WTC11 (cell line): ENCODE data around the gene SLC38A3. TPM values are rescaled to one million over a fixed set of nuclear protein-coding genes. Genes with fewer than 3 reads are reported as not detected.

Experiments
- ATAC-seq: fragments of 200-7000 bp; cut with Tn5 transposase; 2 replicates; pipeline ENCODE4 v1.10.0; 2021; ENCODE audit warnings: mild to moderate bottlenecking, moderate library complexity
- CTCF ChIA-PET: fragments of 300-600 bp; sonication (Branson Sonifier 250); formaldehyde crosslinking; loops from one replicate; lab custom pipeline; 2021; ENCODE audit warnings: antibody characterized with exemption; lab: Charles Lee
- POLR2A ChIA-PET: fragments of 350-600 bp; sonication (Branson Sonifier 250); formaldehyde crosslinking; loops from one replicate; lab custom pipeline; 2021; ENCODE audit warnings: antibody characterized with exemption; lab: Charles Lee
- DNase-seq: peaks from one replicate; pipeline ENCODE4 v3.0.0; 2021; ENCODE audit warnings: low spot score
- H3K27ac Mint-ChIP-seq: 2 replicates; pipeline ENCODE4 v1.8.0; 2021; ENCODE audit warnings: mixed read lengths
- H3K27me3 Mint-ChIP-seq: 2 replicates; pipeline ENCODE4 v1.8.0; 2021; ENCODE audit warnings: low read depth, mild to moderate bottlenecking, moderate library complexity, mixed read lengths
- H3K36me3 Mint-ChIP-seq: 2 replicates; pipeline ENCODE4 v1.8.0; 2021; ENCODE audit warnings: mixed read lengths
- H3K4me1 Mint-ChIP-seq: 2 replicates; pipeline ENCODE4 v1.8.0; 2022; ENCODE audit warnings: mixed read lengths
- H3K4me3 Mint-ChIP-seq: 2 replicates; pipeline ENCODE4 v1.8.0; 2021; ENCODE audit warnings: mild to moderate bottlenecking, moderate library complexity, mixed read lengths
- H3K9me3 Mint-ChIP-seq: 2 replicates; pipeline ENCODE4 v1.8.0; 2021; ENCODE audit warnings: mixed read lengths
- AFF4 ChIP-seq: sonication (generic); formaldehyde crosslinking; IDR thresholded peaks from 2 replicates; pipeline ENCODE4 v1.8.1; 2023; ENCODE audit warnings: mild to moderate bottlenecking, missing genetic modification reagents, borderline replicate concordance
- CREB1 ChIP-seq: sonication (generic); formaldehyde crosslinking; IDR thresholded peaks from 2 replicates; pipeline ENCODE4 v1.8.0; 2023; ENCODE audit warnings: mild to moderate bottlenecking, missing genetic modification reagents
- EMX1 ChIP-seq: fragments of 250-450 bp; sonication (Bioruptor Pico); IDR thresholded peaks from 2 replicates; pipeline ENCODE4 v1.8.0; 2021; ENCODE audit warnings: mild to moderate bottlenecking
- ETV6 ChIP-seq: sonication (generic); formaldehyde crosslinking; IDR thresholded peaks from 2 replicates; pipeline ENCODE4 v1.8.1; 2022; ENCODE audit warnings: mild to moderate bottlenecking, missing genetic modification reagents
- FOXP1 ChIP-seq: sonication (generic); formaldehyde crosslinking; IDR thresholded peaks from 2 replicates; pipeline ENCODE4 v1.8.0; 2022; ENCODE audit warnings: missing genetic modification reagents, mild to moderate bottlenecking, moderate library complexity, borderline replicate concordance
- HMGA2 ChIP-seq: fragments of 250-450 bp; sonication (Bioruptor Pico); IDR thresholded peaks from 2 replicates; pipeline ENCODE4 v1.4.0; 2021; ENCODE audit warnings: mild to moderate bottlenecking, moderate library complexity
- JAZF1 ChIP-seq: fragments of 250-450 bp; sonication (Bioruptor Pico); IDR thresholded peaks from 2 replicates; pipeline ENCODE4 v1.9.0; 2021; ENCODE audit warnings: moderate library complexity, mild to moderate bottlenecking, inconsistent platforms
- KAT7 ChIP-seq: sonication (generic); formaldehyde crosslinking; IDR thresholded peaks from 2 replicates; pipeline ENCODE4 v1.8.1; 2023; ENCODE audit warnings: missing genetic modification reagents, mild to moderate bottlenecking, borderline replicate concordance
- MAX ChIP-seq: sonication (generic); formaldehyde crosslinking; IDR thresholded peaks from 2 replicates; pipeline ENCODE4 v1.8.0; 2022; ENCODE audit warnings: mild to moderate bottlenecking, missing genetic modification reagents
- NR2C2 ChIP-seq: sonication (generic); formaldehyde crosslinking; IDR thresholded peaks from 2 replicates; pipeline ENCODE4 v1.8.0; 2022; ENCODE audit warnings: mild to moderate bottlenecking, missing genetic modification reagents
- TP53 ChIP-seq: sonication (generic); formaldehyde crosslinking; IDR thresholded peaks from 2 replicates; pipeline ENCODE4 v1.8.1; 2023; ENCODE audit warnings: mild to moderate bottlenecking, missing genetic modification reagents
- ZNF396 ChIP-seq: fragments of 250-450 bp; sonication (Bioruptor Pico); IDR thresholded peaks from 2 replicates; pipeline ENCODE4 v1.8.0; 2021; ENCODE audit warnings: mild to moderate bottlenecking, moderate library complexity, borderline replicate concordance
- ZNF416 ChIP-seq: fragments of 250-450 bp; sonication (Bioruptor Pico); IDR thresholded peaks from 2 replicates; pipeline ENCODE4 v1.9.0; 2021; ENCODE audit warnings: mild to moderate bottlenecking, inconsistent platforms
- ZNF423 ChIP-seq: fragments of 250-450 bp; sonication (Bioruptor Pico); IDR thresholded peaks from 2 replicates; pipeline ENCODE4 v2.1.2; 2022; ENCODE audit warnings: mild to moderate bottlenecking, moderate library complexity
- total RNA-seq: library from RNA; stranded (reverse); gene quantifications from 3 replicates; pipeline ENCODE4 v1.2.3, GENCODE V29; 2021
- TF ChIP-seq, protein P1 (sequence below): sonication (generic); formaldehyde crosslinking; IDR thresholded peaks from 2 replicates; pipeline ENCODE4 v1.8.1; 2022; ENCODE audit warnings: low read depth, mild to moderate bottlenecking, moderate library complexity, missing genetic modification reagents, borderline replicate concordance
- TF ChIP-seq, protein P2 (sequence below): fragments of 250-450 bp; sonication (Bioruptor Pico); IDR thresholded peaks from 2 replicates; pipeline ENCODE4 v1.8.0; 2021; ENCODE audit warnings: mild to moderate bottlenecking
- TF ChIP-seq, protein P3 (sequence below): sonication (generic); formaldehyde crosslinking; IDR thresholded peaks from 2 replicates; pipeline ENCODE4 v1.8.1; 2023; ENCODE audit warnings: mild to moderate bottlenecking, moderate library complexity, missing genetic modification reagents
- TF ChIP-seq, protein P4 (sequence below): sonication (generic); formaldehyde crosslinking; IDR thresholded peaks from 2 replicates; pipeline ENCODE4 v1.8.0; 2022; ENCODE audit warnings: missing genetic modification reagents

SLC38A3 gene
- total RNA-seq, 1 experiment from 2014 or later: 0.90 TPM

GRCh38 chr3:50268276-50268675 lies 63.2 kb downstream of the SLC38A3 start:
- no peaks in the 10 kb centered on the region for H3K9me3 Mint-ChIP-seq
- H3K4me3 Mint-ChIP-seq: no peak overlapping the region
- no peak for ATAC-seq
- ChIA-PET CTCF (interaction anchor here (0.5 to 12.5 kb wide), 10 partner anchors 12 to 103 kb away, joined by 3 to 145 read pairs (median 4); partner anchors contain the start of genes GNAT1 and HYAL2), POLR2A (interaction anchor here (1.3 kb wide), 1 partner anchor 22 kb away, joined by 4 read pairs; no protein-coding TSS in a partner anchor)
- DNase-seq: no peak
- peaks cover 5% of the 10 kb centered on the region for H3K27me3 Mint-ChIP-seq
- no peak for TF ChIP-seq EMX1 (CRISPR knock-in tag)
- TF ChIP-seq ETV6 (CRISPR knock-in tag): no peak
- TF ChIP-seq, protein P1, sequence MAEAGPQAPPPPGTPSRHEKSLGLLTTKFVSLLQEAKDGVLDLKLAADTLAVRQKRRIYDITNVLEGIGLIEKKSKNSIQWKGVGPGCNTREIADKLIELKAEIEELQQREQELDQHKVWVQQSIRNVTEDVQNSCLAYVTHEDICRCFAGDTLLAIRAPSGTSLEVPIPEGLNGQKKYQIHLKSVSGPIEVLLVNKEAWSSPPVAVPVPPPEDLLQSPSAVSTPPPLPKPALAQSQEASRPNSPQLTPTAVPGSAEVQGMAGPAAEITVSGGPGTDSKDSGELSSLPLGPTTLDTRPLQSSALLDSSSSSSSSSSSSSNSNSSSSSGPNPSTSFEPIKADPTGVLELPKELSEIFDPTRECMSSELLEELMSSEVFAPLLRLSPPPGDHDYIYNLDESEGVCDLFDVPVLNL (CRISPR knock-in tag): no peak
- no peak for TF ChIP-seq JAZF1
- no peak for TF ChIP-seq ZNF416 (CRISPR knock-in tag)
- TF ChIP-seq, protein P2, sequence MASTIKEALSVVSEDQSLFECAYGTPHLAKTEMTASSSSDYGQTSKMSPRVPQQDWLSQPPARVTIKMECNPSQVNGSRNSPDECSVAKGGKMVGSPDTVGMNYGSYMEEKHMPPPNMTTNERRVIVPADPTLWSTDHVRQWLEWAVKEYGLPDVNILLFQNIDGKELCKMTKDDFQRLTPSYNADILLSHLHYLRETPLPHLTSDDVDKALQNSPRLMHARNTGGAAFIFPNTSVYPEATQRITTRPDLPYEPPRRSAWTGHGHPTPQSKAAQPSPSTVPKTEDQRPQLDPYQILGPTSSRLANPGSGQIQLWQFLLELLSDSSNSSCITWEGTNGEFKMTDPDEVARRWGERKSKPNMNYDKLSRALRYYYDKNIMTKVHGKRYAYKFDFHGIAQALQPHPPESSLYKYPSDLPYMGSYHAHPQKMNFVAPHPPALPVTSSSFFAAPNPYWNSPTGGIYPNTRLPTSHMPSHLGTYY (CRISPR knock-in tag): no peak
- no peak for TF ChIP-seq KAT7 (CRISPR knock-in tag)
- TF ChIP-seq ZNF423 (CRISPR knock-in tag): no peak
- peaks cover 54% of the 10 kb centered on the region for H3K4me1 Mint-ChIP-seq
- H3K27ac Mint-ChIP-seq: no peak overlapping the region
- no peaks in the 10 kb centered on the region for H3K36me3 Mint-ChIP-seq

- DNase-seq: no peak
- H3K36me3 Mint-ChIP-seq: no peaks in the 10 kb centered on the region
- no peak within 1 kb of the TSS for H3K27ac Mint-ChIP-seq
- peaks cover 49% of the 10 kb centered on the region for H3K4me1 Mint-ChIP-seq
- H3K9me3 Mint-ChIP-seq: no peaks in the 10 kb centered on the region
- POLR2A ChIA-PET: interaction anchor here (1.0 to 1.5 kb wide), 3 partner anchors 9 to 74 kb away, joined by 4 to 5 read pairs (median 4); no protein-coding TSS in a partner anchor
- TF ChIP-seq ZNF396 (CRISPR knock-in tag) (no peak), FOXP1 (CRISPR knock-in tag) (0 out of 2 replicates have a peak, but pooled peaks have one; percentile 28)
- CTCF ChIA-PET: interaction anchor here (0.5 to 12.5 kb wide), 7 partner anchors 9 to 75 kb away, joined by 3 to 145 read pairs (median 4); partner anchors contain the start of gene GNAT1
- H3K27me3 Mint-ChIP-seq: peaks cover 11% of the 10 kb centered on the region
- H3K4me3 Mint-ChIP-seq: no peak within 1 kb of the TSS
- ATAC-seq: no peak
Measured at GRCh38 chr3:50268703-50269451, 63.8 kb downstream of the SLC38A3 start, which contains the start of gene SEMA3B. Gene SEMA3B (plus strand): TSS chr3:50269147. CDS start chr3:50269241, 94 bp downstream.

DNA sequence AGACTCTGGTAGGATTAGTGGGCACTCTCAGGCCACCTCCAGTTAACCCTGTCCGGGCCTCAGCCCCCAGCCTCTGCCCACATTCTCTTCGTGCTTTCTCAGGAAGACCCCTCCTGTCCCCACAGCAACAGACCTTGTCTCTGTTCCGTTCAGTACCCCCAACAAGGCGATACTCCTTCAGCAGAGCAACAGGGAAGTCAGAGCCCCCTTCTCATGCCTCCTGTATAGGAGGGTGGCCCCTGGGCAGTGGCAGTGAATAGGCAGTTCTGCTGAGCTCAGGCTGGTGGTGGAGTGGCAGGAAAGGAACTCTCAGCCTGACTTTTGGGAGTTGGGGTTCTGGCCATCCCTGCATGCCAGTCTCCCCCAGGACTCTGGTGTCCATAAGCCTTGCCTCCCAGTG lies 64.4 kb downstream of the SLC38A3 start:
- Mint-ChIP-seq H3K36me3 (no peaks in the 10 kb centered on the region), H3K4me1 (peaks cover 50% of the 10 kb centered on the region), H3K4me3 (no peak overlapping the region)
- CTCF ChIA-PET: interaction anchor here (0.6 to 12.5 kb wide), 6 partner anchors 10 to 76 kb away, joined by 3 to 145 read pairs (median 6); partner anchors contain the start of gene GNAT1
- DNase-seq (no peak), ATAC-seq (no peak)
- TF ChIP-seq EMX1 (CRISPR knock-in tag): no peak
- no peak for TF ChIP-seq MAX (CRISPR knock-in tag)
- TF ChIP-seq, protein P3, sequence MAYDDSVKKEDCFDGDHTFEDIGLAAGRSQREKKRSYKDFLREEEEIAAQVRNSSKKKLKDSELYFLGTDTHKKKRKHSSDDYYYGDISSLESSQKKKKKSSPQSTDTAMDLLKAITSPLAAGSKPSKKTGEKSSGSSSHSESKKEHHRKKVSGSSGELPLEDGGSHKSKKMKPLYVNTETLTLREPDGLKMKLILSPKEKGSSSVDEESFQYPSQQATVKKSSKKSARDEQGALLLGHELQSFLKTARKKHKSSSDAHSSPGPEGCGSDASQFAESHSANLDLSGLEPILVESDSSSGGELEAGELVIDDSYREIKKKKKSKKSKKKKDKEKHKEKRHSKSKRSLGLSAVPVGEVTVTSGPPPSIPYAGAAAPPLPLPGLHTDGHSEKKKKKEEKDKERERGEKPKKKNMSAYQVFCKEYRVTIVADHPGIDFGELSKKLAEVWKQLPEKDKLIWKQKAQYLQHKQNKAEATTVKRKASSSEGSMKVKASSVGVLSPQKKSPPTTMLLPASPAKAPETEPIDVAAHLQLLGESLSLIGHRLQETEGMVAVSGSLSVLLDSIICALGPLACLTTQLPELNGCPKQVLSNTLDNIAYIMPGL (CRISPR knock-in tag): no peak
- no peak for TF ChIP-seq HMGA2 (CRISPR knock-in tag)
- TF ChIP-seq AFF4: no peak
- TF ChIP-seq CREB1 (CRISPR knock-in tag): no peak
- TF ChIP-seq TP53 (CRISPR knock-in tag): no peak
- TF ChIP-seq NR2C2 (CRISPR knock-in tag): no peak
- TF ChIP-seq, protein P4, sequence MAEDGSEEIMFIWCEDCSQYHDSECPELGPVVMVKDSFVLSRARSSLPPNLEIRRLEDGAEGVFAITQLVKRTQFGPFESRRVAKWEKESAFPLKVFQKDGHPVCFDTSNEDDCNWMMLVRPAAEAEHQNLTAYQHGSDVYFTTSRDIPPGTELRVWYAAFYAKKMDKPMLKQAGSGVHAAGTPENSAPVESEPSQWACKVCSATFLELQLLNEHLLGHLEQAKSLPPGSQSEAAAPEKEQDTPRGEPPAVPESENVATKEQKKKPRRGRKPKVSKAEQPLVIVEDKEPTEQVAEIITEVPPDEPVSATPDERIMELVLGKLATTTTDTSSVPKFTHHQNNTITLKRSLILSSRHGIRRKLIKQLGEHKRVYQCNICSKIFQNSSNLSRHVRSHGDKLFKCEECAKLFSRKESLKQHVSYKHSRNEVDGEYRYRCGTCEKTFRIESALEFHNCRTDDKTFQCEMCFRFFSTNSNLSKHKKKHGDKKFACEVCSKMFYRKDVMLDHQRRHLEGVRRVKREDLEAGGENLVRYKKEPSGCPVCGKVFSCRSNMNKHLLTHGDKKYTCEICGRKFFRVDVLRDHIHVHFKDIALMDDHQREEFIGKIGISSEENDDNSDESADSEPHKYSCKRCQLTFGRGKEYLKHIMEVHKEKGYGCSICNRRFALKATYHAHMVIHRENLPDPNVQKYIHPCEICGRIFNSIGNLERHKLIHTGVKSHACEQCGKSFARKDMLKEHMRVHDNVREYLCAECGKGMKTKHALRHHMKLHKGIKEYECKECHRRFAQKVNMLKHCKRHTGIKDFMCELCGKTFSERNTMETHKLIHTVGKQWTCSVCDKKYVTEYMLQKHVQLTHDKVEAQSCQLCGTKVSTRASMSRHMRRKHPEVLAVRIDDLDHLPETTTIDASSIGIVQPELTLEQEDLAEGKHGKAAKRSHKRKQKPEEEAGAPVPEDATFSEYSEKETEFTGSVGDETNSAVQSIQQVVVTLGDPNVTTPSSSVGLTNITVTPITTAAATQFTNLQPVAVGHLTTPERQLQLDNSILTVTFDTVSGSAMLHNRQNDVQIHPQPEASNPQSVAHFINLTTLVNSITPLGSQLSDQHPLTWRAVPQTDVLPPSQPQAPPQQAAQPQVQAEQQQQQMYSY (CRISPR knock-in tag): no peak
- TF ChIP-seq, all 79 proteins: peak for 0
- Mint-ChIP-seq H3K27me3 (peaks cover 17% of the 10 kb centered on the region), H3K27ac (no peak overlapping the region), H3K9me3 (no peaks in the 10 kb centered on the region)
- POLR2A ChIA-PET: interaction anchor here (1.0 to 1.5 kb wide), 3 partner anchors 10 to 75 kb away, joined by 4 to 5 read pairs (median 4); no protein-coding TSS in a partner anchor
